GM23338 (cell line): ENCODE data around the gene SH3RF2. TPM values are rescaled to one million over a fixed set of nuclear protein-coding genes. Genes with fewer than 3 reads are reported as not detected.
A peak's percentile ranks its signal among the peaks of the same experiment; 100 is the strongest.

Experiments used
- ATAC-seq: fragments of 200-7000 bp; cut with Tn5 transposase; 3 replicates; pipeline ENCODE4 v1.9.1; 2020
- DNase-seq: peaks from one replicate; pipeline ENCODE4 v3.0.0-alpha.2; 2015; ENCODE audit warnings: low spot score
- H2AFZ ChIP-seq: fragments of 200-600 bp; sonication (generic); 2 replicates; pipeline ENCODE4 v1.8.0; 2016; ENCODE audit warnings: antibody characterized with exemption, mild to moderate bottlenecking, moderate library complexity
- H3F3A ChIP-seq: fragments of 200-600 bp; sonication (generic); replicated peaks from 2 replicates; pipeline ENCODE4 v1.8.0; 2017; ENCODE audit warnings: antibody characterized with exemption, mixed run types, low read depth
- H3K27ac ChIP-seq: fragments of 200-600 bp; sonication (generic); 2 replicates; pipeline ENCODE4 v1.6.1; 2016; ENCODE audit warnings: low read depth
- H3K27me3 ChIP-seq: fragments of 200-600 bp; sonication (generic); 2 replicates; pipeline ENCODE4 v1.8.0; 2016; ENCODE audit warnings: mild to moderate bottlenecking, mixed run types, moderate library complexity; ENCODE audit not compliant: insufficient read depth
- H3K36me3 ChIP-seq: fragments of 200-600 bp; sonication (generic); 2 replicates; pipeline ENCODE4 v1.8.0; 2016; ENCODE audit warnings: mild to moderate bottlenecking; ENCODE audit not compliant: insufficient read depth
- H3K4me1 ChIP-seq: fragments of 200-600 bp; sonication (generic); 2 replicates; pipeline ENCODE4 v1.8.0; 2016; ENCODE audit warnings: mild to moderate bottlenecking, moderate library complexity; ENCODE audit not compliant: insufficient read depth
- H3K4me2 ChIP-seq: fragments of 200-600 bp; sonication (generic); 2 replicates; pipeline ENCODE4 v1.7.1; 2017; ENCODE audit warnings: mixed run types
- H3K4me3 ChIP-seq: fragments of 200-600 bp; sonication (generic); 2 replicates; pipeline ENCODE4 v1.6.1; 2016; ENCODE audit warnings: mixed run types
- H3K79me2 ChIP-seq: fragments of 200-600 bp; sonication (generic); replicated peaks from 2 replicates; pipeline ENCODE4 v1.8.0; 2017; ENCODE audit warnings: mild to moderate bottlenecking; ENCODE audit not compliant: insufficient read depth
- H3K9me2 ChIP-seq: fragments of 200-600 bp; sonication (generic); 2 replicates; pipeline ENCODE4 v1.8.0; 2017; ENCODE audit not compliant: insufficient read depth
- H4K20me1 ChIP-seq: fragments of 200-600 bp; sonication (generic); replicated peaks from 2 replicates; pipeline ENCODE4 v1.8.0; 2017; ENCODE audit warnings: mild to moderate bottlenecking; ENCODE audit not compliant: insufficient read depth
- H3K27ac Mint-ChIP-seq: 2 replicates; pipeline ENCODE4 v1.8.0; 2020; ENCODE audit warnings: inconsistent platforms, mild to moderate bottlenecking, moderate library complexity, mixed read lengths
- H3K27me3 Mint-ChIP-seq: 3 replicates; pipeline ENCODE4 v1.8.0; 2022; ENCODE audit warnings: low read depth, mild to moderate bottlenecking, moderate library complexity, mixed read lengths, inconsistent platforms; ENCODE audit not compliant: insufficient read depth, poor library complexity
- H3K36me3 Mint-ChIP-seq: 3 replicates; pipeline ENCODE4 v1.8.0; 2021; ENCODE audit warnings: low read depth, mild to moderate bottlenecking, inconsistent platforms, moderate library complexity, mixed read lengths
- H3K4me1 Mint-ChIP-seq: 3 replicates; pipeline ENCODE4 v1.8.0; 2020; ENCODE audit warnings: mild to moderate bottlenecking, inconsistent platforms, mixed read lengths
- H3K4me3 Mint-ChIP-seq: 3 replicates; pipeline ENCODE4 v1.8.0; 2021; ENCODE audit warnings: moderate library complexity, mild to moderate bottlenecking, inconsistent platforms, mixed read lengths
- H3K9me3 Mint-ChIP-seq: 3 replicates; pipeline ENCODE4 v1.8.0; 2020; ENCODE audit warnings: moderate library complexity, mild to moderate bottlenecking, inconsistent platforms, mixed read lengths
- CREB1 ChIP-seq: fragments of 250-450 bp; sonication (Bioruptor Pico); IDR thresholded peaks from 2 replicates; pipeline ENCODE4 v1.5.0; 2020; ENCODE audit warnings: low read depth, mild to moderate bottlenecking, moderate library complexity
- EZH2 ChIP-seq: fragments of 200-600 bp; sonication (generic); IDR thresholded peaks from one replicate; pipeline ENCODE4 v1.8.0; 2017; ENCODE audit warnings: antibody characterized with exemption, mild to moderate bottlenecking, low read depth; ENCODE audit not compliant: unreplicated experiment
- EZH2phosphoT487 ChIP-seq: fragments of 200-600 bp; sonication (generic); IDR thresholded peaks from one replicate; pipeline ENCODE4 v1.8.1; 2018; ENCODE audit warnings: antibody characterized with exemption; ENCODE audit not compliant: unreplicated experiment
- JUNB ChIP-seq: IDR thresholded peaks from one replicate; pipeline ENCODE4 v1.6.1; 2016; ENCODE audit warnings: antibody characterized with exemption; ENCODE audit not compliant: unreplicated experiment
- NANOG ChIP-seq: IDR thresholded peaks from 2 replicates; pipeline ENCODE4 v1.6.1; 2016; ENCODE audit warnings: antibody characterized with exemption, borderline replicate concordance
- POLR2AphosphoS5 ChIP-seq: IDR thresholded peaks from 2 replicates; pipeline ENCODE4 v1.6.1; 2016; ENCODE audit warnings: antibody characterized with exemption, low read depth
- STAT1 ChIP-seq: IDR thresholded peaks from one replicate; pipeline ENCODE4 v1.6.1; 2016; ENCODE audit warnings: antibody characterized with exemption; ENCODE audit not compliant: unreplicated experiment
- ZNF114 ChIP-seq: fragments of 250-450 bp; sonication (Bioruptor Pico); IDR thresholded peaks from 2 replicates; pipeline ENCODE4 v1.5.0; 2020; ENCODE audit warnings: mild to moderate bottlenecking, moderate library complexity
- ZNF331 ChIP-seq: fragments of 250-450 bp; sonication (Bioruptor Pico); IDR thresholded peaks from 2 replicates; pipeline ENCODE4 v1.5.0; 2020; ENCODE audit warnings: low read depth, mild to moderate bottlenecking, moderate library complexity
- polyA plus RNA-seq: library from polyadenylated mRNA; unstranded; fragments of >200 nt; fragmentation: Nextera tagmentation; extraction: Ambion mirVana; gene quantifications from 2 replicates; pipeline ENCODE4 v1.2.1, GENCODE V29; 2016
- total RNA-seq: library from RNA; depleted of rRNA; stranded (reverse); fragments of >200 nt; shearing (Covaris generic); gene quantifications from 2 replicates; pipeline ENCODE4 v1.2.3, GENCODE V29; 2014
- TF ChIP-seq, protein P1 (sequence below): fragments of 250-450 bp; sonication (Bioruptor Pico); IDR thresholded peaks from 2 replicates; pipeline ENCODE4 v1.5.0; 2020; ENCODE audit warnings: mild to moderate bottlenecking, moderate library complexity
- TF ChIP-seq, protein P2 (sequence below), 2 experiments: fragments of 200-600 bp in 1 of 2; sonication (generic) in 1 of 2; conservative IDR thresholded peaks; 2 replicates each; pipeline versions ENCODE4 v1.5.1 to v1.6.1; 2016 to 2017; ENCODE audit warnings: antibody characterized with exemption in 2 of 2, low read depth in 2 of 2, mild to moderate bottlenecking in 2 of 2, moderate library complexity in 1 of 2
- TF ChIP-seq, protein P3 (sequence below): IDR thresholded peaks from one replicate; pipeline ENCODE4 v1.6.1; 2018; ENCODE audit warnings: antibody characterized with exemption; ENCODE audit not compliant: unreplicated experiment
- TF ChIP-seq, protein P4 (sequence below): IDR thresholded peaks from 2 replicates; pipeline ENCODE4 v1.6.1; 2016; ENCODE audit warnings: antibody characterized with exemption

The SH3RF2 gene
- total and polyA plus RNA-seq, 2 experiments from 2014 or later: 1.7 to 2.4 TPM

- no peak overlapping the region for H3K4me2 ChIP-seq
- ATAC-seq: no peak
- no peaks in the 10 kb centered on the region for H4K20me1 ChIP-seq
Observed at GRCh38 chr5:145960848-145961600, 24.6 kb downstream of the SH3RF2 start.

More at GRCh38 chr5:145960848-145961600, 24.6 kb downstream of the SH3RF2 start:
- Mint-ChIP-seq H3K9me3 (no peaks in the 10 kb centered on the region), H3K4me1 (peaks cover 14% of the 10 kb centered on the region; the same call in 2 of the 3 replicates), H3K4me3 (no peak overlapping the region), H3K36me3 (no peaks in the 10 kb centered on the region), H3K27me3 (no peaks in the 10 kb centered on the region), H3K27ac (no peak overlapping the region; the same call in 1 of the 2 replicates)
- no peak overlapping the region for H3K4me3 ChIP-seq
- H3K27ac ChIP-seq: peak overlapping the region; percentile 7; the same call in 1 of the 2 replicates
- no peaks in the 10 kb centered on the region for H3F3A ChIP-seq
- peaks cover 8% of the 10 kb centered on the region; the same call in 1 of the 2 replicates for H3K4me1 ChIP-seq
- H3K27me3 ChIP-seq: no peaks in the 10 kb centered on the region
- DNase-seq: no peak
- H3K9me2 ChIP-seq: peaks cover 4% of the 10 kb centered on the region; the same call in 1 of the 2 replicates
- no peaks in the 10 kb centered on the region for H3K79me2 ChIP-seq
- no peak for TF ChIP-seq CREB1
- no peak for TF ChIP-seq POLR2AphosphoS5
- TF ChIP-seq, protein P1, sequence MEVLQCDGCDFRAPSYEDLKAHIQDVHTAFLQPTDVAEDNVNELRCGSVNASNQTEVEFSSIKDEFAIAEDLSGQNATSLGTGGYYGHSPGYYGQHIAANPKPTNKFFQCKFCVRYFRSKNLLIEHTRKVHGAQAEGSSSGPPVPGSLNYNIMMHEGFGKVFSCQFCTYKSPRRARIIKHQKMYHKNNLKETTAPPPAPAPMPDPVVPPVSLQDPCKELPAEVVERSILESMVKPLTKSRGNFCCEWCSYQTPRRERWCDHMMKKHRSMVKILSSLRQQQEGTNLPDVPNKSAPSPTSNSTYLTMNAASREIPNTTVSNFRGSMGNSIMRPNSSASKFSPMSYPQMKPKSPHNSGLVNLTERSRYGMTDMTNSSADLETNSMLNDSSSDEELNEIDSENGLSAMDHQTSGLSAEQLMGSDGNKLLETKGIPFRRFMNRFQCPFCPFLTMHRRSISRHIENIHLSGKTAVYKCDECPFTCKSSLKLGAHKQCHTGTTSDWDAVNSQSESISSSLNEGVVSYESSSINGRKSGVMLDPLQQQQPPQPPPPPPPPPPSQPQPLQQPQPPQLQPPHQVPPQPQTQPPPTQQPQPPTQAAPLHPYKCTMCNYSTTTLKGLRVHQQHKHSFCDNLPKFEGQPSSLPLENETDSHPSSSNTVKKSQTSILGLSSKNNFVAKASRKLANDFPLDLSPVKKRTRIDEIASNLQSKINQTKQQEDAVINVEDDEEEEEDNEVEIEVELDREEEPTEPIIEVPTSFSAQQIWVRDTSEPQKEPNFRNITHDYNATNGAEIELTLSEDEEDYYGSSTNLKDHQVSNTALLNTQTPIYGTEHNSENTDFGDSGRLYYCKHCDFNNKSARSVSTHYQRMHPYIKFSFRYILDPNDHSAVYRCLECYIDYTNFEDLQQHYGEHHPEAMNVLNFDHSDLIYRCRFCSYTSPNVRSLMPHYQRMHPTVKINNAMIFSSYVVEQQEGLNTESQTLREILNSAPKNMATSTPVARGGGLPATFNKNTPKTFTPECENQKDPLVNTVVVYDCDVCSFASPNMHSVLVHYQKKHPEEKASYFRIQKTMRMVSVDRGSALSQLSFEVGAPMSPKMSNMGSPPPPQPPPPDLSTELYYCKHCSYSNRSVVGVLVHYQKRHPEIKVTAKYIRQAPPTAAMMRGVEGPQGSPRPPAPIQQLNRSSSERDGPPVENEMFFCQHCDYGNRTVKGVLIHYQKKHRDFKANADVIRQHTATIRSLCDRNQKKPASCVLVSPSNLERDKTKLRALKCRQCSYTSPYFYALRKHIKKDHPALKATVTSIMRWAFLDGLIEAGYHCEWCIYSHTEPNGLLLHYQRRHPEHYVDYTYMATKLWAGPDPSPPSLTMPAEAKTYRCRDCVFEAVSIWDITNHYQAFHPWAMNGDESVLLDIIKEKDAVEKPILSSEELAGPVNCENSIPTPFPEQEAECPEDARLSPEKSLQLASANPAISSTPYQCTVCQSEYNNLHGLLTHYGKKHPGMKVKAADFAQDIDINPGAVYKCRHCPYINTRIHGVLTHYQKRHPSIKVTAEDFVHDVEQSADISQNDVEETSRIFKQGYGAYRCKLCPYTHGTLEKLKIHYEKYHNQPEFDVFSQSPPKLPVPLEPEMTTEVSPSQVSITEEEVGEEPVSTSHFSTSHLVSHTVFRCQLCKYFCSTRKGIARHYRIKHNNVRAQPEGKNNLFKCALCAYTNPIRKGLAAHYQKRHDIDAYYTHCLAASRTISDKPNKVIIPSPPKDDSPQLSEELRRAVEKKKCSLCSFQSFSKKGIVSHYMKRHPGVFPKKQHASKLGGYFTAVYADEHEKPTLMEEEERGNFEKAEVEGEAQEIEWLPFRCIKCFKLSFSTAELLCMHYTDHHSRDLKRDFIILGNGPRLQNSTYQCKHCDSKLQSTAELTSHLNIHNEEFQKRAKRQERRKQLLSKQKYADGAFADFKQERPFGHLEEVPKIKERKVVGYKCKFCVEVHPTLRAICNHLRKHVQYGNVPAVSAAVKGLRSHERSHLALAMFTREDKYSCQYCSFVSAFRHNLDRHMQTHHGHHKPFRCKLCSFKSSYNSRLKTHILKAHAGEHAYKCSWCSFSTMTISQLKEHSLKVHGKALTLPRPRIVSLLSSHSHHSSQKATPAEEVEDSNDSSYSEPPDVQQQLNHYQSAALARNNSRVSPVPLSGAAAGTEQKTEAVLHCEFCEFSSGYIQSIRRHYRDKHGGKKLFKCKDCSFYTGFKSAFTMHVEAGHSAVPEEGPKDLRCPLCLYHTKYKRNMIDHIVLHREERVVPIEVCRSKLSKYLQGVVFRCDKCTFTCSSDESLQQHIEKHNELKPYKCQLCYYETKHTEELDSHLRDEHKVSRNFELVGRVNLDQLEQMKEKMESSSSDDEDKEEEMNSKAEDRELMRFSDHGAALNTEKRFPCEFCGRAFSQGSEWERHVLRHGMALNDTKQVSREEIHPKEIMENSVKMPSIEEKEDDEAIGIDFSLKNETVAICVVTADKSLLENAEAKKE: no peak
- TF ChIP-seq, protein P2, sequence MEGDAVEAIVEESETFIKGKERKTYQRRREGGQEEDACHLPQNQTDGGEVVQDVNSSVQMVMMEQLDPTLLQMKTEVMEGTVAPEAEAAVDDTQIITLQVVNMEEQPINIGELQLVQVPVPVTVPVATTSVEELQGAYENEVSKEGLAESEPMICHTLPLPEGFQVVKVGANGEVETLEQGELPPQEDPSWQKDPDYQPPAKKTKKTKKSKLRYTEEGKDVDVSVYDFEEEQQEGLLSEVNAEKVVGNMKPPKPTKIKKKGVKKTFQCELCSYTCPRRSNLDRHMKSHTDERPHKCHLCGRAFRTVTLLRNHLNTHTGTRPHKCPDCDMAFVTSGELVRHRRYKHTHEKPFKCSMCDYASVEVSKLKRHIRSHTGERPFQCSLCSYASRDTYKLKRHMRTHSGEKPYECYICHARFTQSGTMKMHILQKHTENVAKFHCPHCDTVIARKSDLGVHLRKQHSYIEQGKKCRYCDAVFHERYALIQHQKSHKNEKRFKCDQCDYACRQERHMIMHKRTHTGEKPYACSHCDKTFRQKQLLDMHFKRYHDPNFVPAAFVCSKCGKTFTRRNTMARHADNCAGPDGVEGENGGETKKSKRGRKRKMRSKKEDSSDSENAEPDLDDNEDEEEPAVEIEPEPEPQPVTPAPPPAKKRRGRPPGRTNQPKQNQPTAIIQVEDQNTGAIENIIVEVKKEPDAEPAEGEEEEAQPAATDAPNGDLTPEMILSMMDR (conservative IDR thresholded peaks at IDR 0.05; ENCODE audit: low read depth in 2 of 2): no peak
- TF ChIP-seq JUNB: no peak
- TF ChIP-seq, protein P3, sequence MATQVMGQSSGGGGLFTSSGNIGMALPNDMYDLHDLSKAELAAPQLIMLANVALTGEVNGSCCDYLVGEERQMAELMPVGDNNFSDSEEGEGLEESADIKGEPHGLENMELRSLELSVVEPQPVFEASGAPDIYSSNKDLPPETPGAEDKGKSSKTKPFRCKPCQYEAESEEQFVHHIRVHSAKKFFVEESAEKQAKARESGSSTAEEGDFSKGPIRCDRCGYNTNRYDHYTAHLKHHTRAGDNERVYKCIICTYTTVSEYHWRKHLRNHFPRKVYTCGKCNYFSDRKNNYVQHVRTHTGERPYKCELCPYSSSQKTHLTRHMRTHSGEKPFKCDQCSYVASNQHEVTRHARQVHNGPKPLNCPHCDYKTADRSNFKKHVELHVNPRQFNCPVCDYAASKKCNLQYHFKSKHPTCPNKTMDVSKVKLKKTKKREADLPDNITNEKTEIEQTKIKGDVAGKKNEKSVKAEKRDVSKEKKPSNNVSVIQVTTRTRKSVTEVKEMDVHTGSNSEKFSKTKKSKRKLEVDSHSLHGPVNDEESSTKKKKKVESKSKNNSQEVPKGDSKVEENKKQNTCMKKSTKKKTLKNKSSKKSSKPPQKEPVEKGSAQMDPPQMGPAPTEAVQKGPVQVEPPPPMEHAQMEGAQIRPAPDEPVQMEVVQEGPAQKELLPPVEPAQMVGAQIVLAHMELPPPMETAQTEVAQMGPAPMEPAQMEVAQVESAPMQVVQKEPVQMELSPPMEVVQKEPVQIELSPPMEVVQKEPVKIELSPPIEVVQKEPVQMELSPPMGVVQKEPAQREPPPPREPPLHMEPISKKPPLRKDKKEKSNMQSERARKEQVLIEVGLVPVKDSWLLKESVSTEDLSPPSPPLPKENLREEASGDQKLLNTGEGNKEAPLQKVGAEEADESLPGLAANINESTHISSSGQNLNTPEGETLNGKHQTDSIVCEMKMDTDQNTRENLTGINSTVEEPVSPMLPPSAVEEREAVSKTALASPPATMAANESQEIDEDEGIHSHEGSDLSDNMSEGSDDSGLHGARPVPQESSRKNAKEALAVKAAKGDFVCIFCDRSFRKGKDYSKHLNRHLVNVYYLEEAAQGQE: no peak
- TF ChIP-seq, protein P4, sequence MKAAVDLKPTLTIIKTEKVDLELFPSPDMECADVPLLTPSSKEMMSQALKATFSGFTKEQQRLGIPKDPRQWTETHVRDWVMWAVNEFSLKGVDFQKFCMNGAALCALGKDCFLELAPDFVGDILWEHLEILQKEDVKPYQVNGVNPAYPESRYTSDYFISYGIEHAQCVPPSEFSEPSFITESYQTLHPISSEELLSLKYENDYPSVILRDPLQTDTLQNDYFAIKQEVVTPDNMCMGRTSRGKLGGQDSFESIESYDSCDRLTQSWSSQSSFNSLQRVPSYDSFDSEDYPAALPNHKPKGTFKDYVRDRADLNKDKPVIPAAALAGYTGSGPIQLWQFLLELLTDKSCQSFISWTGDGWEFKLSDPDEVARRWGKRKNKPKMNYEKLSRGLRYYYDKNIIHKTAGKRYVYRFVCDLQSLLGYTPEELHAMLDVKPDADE: no peak
- TF ChIP-seq NANOG: no peak
- no peak for TF ChIP-seq STAT1
- no peak for TF ChIP-seq EZH2
- TF ChIP-seq ZNF114 (CRISPR knock-in tag): no peak
- no peak for TF ChIP-seq EZH2phosphoT487
- TF ChIP-seq ZNF331 (CRISPR knock-in tag): no peak
- no peaks in the 10 kb centered on the region for H3K36me3 ChIP-seq
- H2AFZ ChIP-seq: no peak overlapping the region; the same call in 1 of the 2 replicates
